ENCODE measurements around the gene BEST1.
A peak's percentile ranks its signal among the peaks of the same experiment; 100 is the strongest.
"Not testable (repeated sequence)": the region's sequence is repeated elsewhere in the genome, so short reads cannot be mapped to it uniquely, and the experiment has no call there.

The BEST1 gene

DNA sequence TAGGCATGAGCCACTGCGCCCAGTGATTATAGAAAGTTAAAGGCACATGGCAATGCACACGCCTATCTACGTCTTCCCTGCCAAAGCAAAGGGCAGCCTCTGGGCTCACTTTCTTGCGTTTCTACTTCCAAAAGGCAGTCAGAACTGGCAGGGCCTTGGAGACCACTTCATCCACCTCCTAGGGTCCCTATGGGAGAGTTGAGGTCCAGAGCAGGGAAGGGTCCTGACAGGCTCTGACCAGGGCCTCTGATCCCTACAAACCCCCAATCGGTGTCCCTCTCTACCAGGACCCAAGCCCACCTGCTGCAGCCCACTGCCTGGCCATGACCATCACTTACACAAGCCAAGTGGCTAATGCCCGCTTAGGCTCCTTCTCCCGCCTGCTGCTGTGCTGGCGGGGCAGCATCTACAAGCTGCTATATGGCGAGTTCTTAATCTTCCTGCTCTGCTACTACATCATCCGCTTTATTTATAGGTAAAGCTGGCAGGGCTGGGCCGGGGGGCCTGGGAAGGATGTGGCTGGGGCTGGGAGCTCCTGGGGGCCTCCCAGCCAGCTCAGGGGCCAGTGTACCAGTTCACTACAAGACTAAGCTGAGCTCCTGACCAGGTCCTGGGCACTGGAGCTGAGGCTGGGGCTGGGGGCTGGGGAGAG, 1.5 kb downstream of the BEST1 start:
- peaks cover 7% of the 10 kb centered on the region for H3K4me1 ChIP-seq (ENCODE audit: insufficient read depth, insufficient read length)
- no peak for TF ChIP-seq SUZ12 (IDR thresholded peaks at IDR 0.05; ENCODE audit: extremely low read depth, insufficient read depth, insufficient read length)
- no peak for TF ChIP-seq ZNF274 (IDR thresholded peaks at IDR 0.05; ENCODE audit: low read depth, low read length)
- no peak for TF ChIP-seq YY1 (IDR thresholded peaks at IDR 0.05; ENCODE audit: insufficient read depth, insufficient read length)
- H3K9me3 ChIP-seq (ENCODE audit: insufficient read depth, low read length) = no peaks in the 10 kb centered on the region
- DNase-seq (ENCODE audit: low read depth, low spot score) = no peak
- no peak overlapping the region for H3K9ac ChIP-seq (ENCODE audit: insufficient read length, low read depth)
- H3K36me3 ChIP-seq (ENCODE audit: insufficient read depth, insufficient read length, low read length) = no peaks in the 10 kb centered on the region
- no peak overlapping the region for H3K4me3 ChIP-seq (ENCODE audit: insufficient read length, low read depth)
- peaks cover 29% of the 10 kb centered on the region for H3K27me3 ChIP-seq (ENCODE audit: insufficient read depth, insufficient read length)

DNA sequence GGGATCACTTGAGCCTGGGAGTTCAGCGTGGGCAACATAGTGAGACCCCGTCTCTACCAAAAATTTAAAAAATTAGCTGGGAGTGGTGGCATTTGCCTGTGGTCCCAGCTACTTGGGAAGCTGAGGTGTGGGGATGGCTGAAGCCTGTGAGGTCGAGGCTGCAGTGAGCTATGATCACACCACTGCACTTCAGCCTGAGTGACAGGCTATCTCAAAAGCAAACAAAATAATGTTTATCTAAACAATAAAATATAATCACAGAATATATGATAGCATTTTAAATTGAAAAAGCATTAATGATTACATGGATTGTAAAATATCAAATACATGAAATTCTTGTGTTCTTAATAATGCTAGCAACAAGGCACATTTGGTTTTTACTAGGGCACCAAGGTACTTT, 2.7 kb downstream of the BEST1 start:
- no peaks in the 10 kb centered on the region for H3K36me3 ChIP-seq (ENCODE audit: insufficient read depth, insufficient read length, low read length)
- H3K9ac ChIP-seq (ENCODE audit: insufficient read length, low read depth) = no peak overlapping the region
- H3K4me3 ChIP-seq (ENCODE audit: insufficient read length, low read depth) = no peak overlapping the region
- TF ChIP-seq ZNF274 (IDR thresholded peaks at IDR 0.05; ENCODE audit: low read depth, low read length) (no peak), SUZ12 (IDR thresholded peaks at IDR 0.05; ENCODE audit: extremely low read depth, insufficient read depth, insufficient read length) (no peak), YY1 (IDR thresholded peaks at IDR 0.05; ENCODE audit: insufficient read depth, insufficient read length) (no peak)
- peaks cover 4% of the 10 kb centered on the region for H3K4me1 ChIP-seq (ENCODE audit: insufficient read depth, insufficient read length)
- DNase-seq (ENCODE audit: low read depth, low spot score) = no peak
- no peaks in the 10 kb centered on the region for H3K9me3 ChIP-seq (ENCODE audit: insufficient read depth, low read length)
- H3K27me3 ChIP-seq (ENCODE audit: insufficient read depth, insufficient read length) = peaks cover 31% of the 10 kb centered on the region

GRCh38 chr11:61953632-61954031, 3.5 kb downstream of the BEST1 start:
- H3K27me3 ChIP-seq (ENCODE audit: insufficient read depth, insufficient read length) = peaks cover 31% of the 10 kb centered on the region
- not testable (repeated sequence) for H3K9ac ChIP-seq (ENCODE audit: insufficient read length, low read depth); H3K9me3 ChIP-seq (ENCODE audit: insufficient read depth, low read length); H3K36me3 ChIP-seq (ENCODE audit: insufficient read depth, insufficient read length, low read length); DNase-seq (ENCODE audit: low read depth, low spot score); H3K4me3 ChIP-seq (ENCODE audit: insufficient read length, low read depth); H3K4me1 ChIP-seq (ENCODE audit: insufficient read depth, insufficient read length)

DNA sequence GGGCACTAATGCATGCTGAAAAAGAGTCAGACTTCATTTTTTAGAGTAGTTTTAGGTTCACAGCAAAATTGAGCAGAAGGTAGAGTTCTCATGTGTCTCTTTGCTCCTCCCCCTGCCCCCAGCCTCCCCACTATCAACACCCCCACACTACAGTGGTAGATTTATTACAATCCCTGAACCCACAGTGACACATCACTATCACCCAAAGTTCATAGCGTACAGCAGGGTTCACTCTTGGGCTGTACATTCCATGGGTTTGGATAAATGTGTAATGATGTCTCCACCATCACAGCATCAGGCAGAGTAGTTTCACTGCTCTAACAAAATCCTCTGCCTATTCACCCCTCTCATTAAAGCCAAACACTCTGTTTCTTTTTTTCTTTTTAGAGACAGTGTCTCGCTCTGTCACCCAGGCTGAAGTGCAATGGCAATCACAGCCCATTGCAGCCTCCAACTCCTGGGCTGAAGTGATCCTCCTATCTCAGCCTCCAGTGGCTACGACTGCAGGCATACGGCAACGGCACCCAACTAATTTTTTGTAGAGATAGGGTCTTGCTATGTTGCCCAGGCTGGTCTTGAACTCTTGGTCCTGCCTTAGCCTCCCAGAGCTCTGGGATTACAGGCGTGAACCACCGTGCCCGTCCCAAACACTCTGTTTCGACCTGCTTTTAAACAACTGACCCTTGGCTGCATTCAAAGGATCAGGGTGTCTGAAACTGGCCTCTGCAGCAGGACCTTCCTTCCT, 4.1 kb downstream of the BEST1 start:
- TF ChIP-seq SUZ12 (IDR thresholded peaks at IDR 0.05; ENCODE audit: extremely low read depth, insufficient read depth, insufficient read length) (no peak), ZNF274 (IDR thresholded peaks at IDR 0.05; ENCODE audit: low read depth, low read length) (no peak), YY1 (IDR thresholded peaks at IDR 0.05; ENCODE audit: insufficient read depth, insufficient read length) (no peak)
- Histone ChIP-seq H3K27me3 (ENCODE audit: insufficient read depth, insufficient read length) (peaks cover 31% of the 10 kb centered on the region), H3K36me3 (ENCODE audit: insufficient read depth, insufficient read length, low read length) (no peaks in the 10 kb centered on the region), H3K4me3 (ENCODE audit: insufficient read length, low read depth) (no peak overlapping the region), H3K9me3 (ENCODE audit: insufficient read depth, low read length) (no peaks in the 10 kb centered on the region), H3K4me1 (ENCODE audit: insufficient read depth, insufficient read length) (peaks cover 4% of the 10 kb centered on the region), H3K9ac (ENCODE audit: insufficient read length, low read depth) (peak overlapping the region; percentile 80)
- no peak for DNase-seq (ENCODE audit: low read depth, low spot score)

- Histone ChIP-seq H3K4me3 (ENCODE audit: insufficient read length, low read depth) (peak overlapping the region; percentile 45), H3K27me3 (ENCODE audit: insufficient read depth, insufficient read length) (peaks cover 31% of the 10 kb centered on the region), H3K36me3 (ENCODE audit: insufficient read depth, insufficient read length, low read length) (no peaks in the 10 kb centered on the region), H3K9ac (ENCODE audit: insufficient read length, low read depth) (peak overlapping the region; percentile 80), H3K9me3 (ENCODE audit: insufficient read depth, low read length) (no peaks in the 10 kb centered on the region), H3K4me1 (ENCODE audit: insufficient read depth, insufficient read length) (peaks cover 4% of the 10 kb centered on the region)
- no peak for DNase-seq (ENCODE audit: low read depth, low spot score)
- TF ChIP-seq SUZ12 (IDR thresholded peaks at IDR 0.05; ENCODE audit: extremely low read depth, insufficient read depth, insufficient read length) (no peak), YY1 (IDR thresholded peaks at IDR 0.05; ENCODE audit: insufficient read depth, insufficient read length) (no peak), ZNF274 (IDR thresholded peaks at IDR 0.05; ENCODE audit: low read depth, low read length) (no peak)
Observed at GRCh38 chr11:61954851-61955421, 4.8 kb downstream of the BEST1 start.

GRCh38 chr11:61955422-61956135, 5.4 kb downstream of the BEST1 start:
- H3K4me1 ChIP-seq (ENCODE audit: insufficient read depth, insufficient read length) = no peaks in the 10 kb centered on the region
- peaks cover 31% of the 10 kb centered on the region for H3K27me3 ChIP-seq (ENCODE audit: insufficient read depth, insufficient read length)
- H3K36me3 ChIP-seq (ENCODE audit: insufficient read depth, insufficient read length, low read length) = no peaks in the 10 kb centered on the region
- no peak for TF ChIP-seq ZNF274 (IDR thresholded peaks at IDR 0.05; ENCODE audit: low read depth, low read length)
- TF ChIP-seq YY1 (IDR thresholded peaks at IDR 0.05; ENCODE audit: insufficient read depth, insufficient read length) = no peak
- no peak for TF ChIP-seq SUZ12 (IDR thresholded peaks at IDR 0.05; ENCODE audit: extremely low read depth, insufficient read depth, insufficient read length)
- no peaks in the 10 kb centered on the region for H3K9me3 ChIP-seq (ENCODE audit: insufficient read depth, low read length)
- DNase-seq (ENCODE audit: low read depth, low spot score) = no peak
- peak overlapping the region; percentile 80 for H3K9ac ChIP-seq (ENCODE audit: insufficient read length, low read depth)
- peak overlapping the region; percentile 45 for H3K4me3 ChIP-seq (ENCODE audit: insufficient read length, low read depth)

Data from NT2/D1 (cell line).